GM12878 (cell line): ENCODE measurements around the gene TCF7L2. TPM values are rescaled to one million over a fixed set of nuclear protein-coding genes. Genes with fewer than 3 reads are reported as not detected.

Experiments
- ATAC-seq: fragments of 200-7000 bp; cut with Tn5 transposase; 3 replicates; pipeline ENCODE4 v1.9.1; 2020; ENCODE audit warnings: mild to moderate bottlenecking, moderate library complexity
- BruUV-seq: library from RNA; stranded (reverse); fragments of 400-500 nt; replicated peaks from 2 replicates; lab custom pipeline; 2021; lab: Mats Ljungman, UMichigan
- CTCF ChIA-PET: fragments of 300-600 bp; sonication (Branson Sonifier 250); formaldehyde crosslinking; extraction: SDS; loops from one replicate; lab custom pipeline; 2021; ENCODE audit warnings: inconsistent platforms; lab: Yijun Ruan, JAX
- POLR2A ChIA-PET: fragments of 350-600 bp; formaldehyde crosslinking; extraction: SDS; loops from one replicate; lab custom pipeline; 2021; ENCODE audit warnings: inconsistent platforms; lab: Charles Lee
- RAD21 ChIA-PET: fragments of 300-600 bp; sonication (Branson Sonifier 250); formaldehyde crosslinking; loops from one replicate; lab custom pipeline; 2023; ENCODE audit warnings: antibody characterized with exemption; ENCODE audit not compliant: unreplicated experiment; lab: Charles Lee
- SMC1A ChIA-PET: fragments of 300-600 bp; sonication (Branson Sonifier 250); formaldehyde crosslinking; loops from one replicate; lab custom pipeline; 2023; ENCODE audit not compliant: unreplicated experiment, uncharacterized antibody; lab: Charles Lee
- DNase-seq: peaks from one replicate; pipeline ENCODE4 v3.0.0-alpha.2; 2011; ENCODE audit warnings: low read depth, low spot score
- FAIRE-seq: peaks from 3 replicates; lab custom pipeline; 2011; peaks lifted over from hg19 to GRCh38; lab: Jason Lieb, UNC
- H2AFZ ChIP-seq: 2 replicates; pipeline ENCODE4 v1.6.0; 2011; ENCODE audit warnings: low read depth, low read length, control low read depth; ENCODE audit not compliant: control insufficient read depth
- H3K27ac ChIP-seq: 2 replicates; pipeline ENCODE4 v1.5.1; 2011; ENCODE audit warnings: control low read depth; ENCODE audit not compliant: control insufficient read depth, insufficient read depth
- H3K27me3 ChIP-seq, 2 experiments: replicated peaks in 1 of 2; 2 replicates each; pipeline versions ENCODE4 v1.6.0 to v1.6.1; 2011; ENCODE audit warnings: low read length in 1 of 2; ENCODE audit not compliant: control insufficient read depth in 2 of 2, insufficient read depth in 2 of 2
- H3K36me3 ChIP-seq, 2 experiments: 2 replicates each; pipeline ENCODE4 v1.5.1; 2011; ENCODE audit warnings: low read length in 1 of 2; ENCODE audit not compliant: control insufficient read depth in 2 of 2, insufficient read depth in 2 of 2
- H3K4me1 ChIP-seq: 2 replicates; pipeline ENCODE4 v1.6.1; 2011; ENCODE audit warnings: mild to moderate bottlenecking, low read length, moderate library complexity, mixed read lengths; ENCODE audit not compliant: control insufficient read depth, insufficient read depth
- H3K4me2 ChIP-seq: 2 replicates; pipeline ENCODE4 v1.6.0; 2011; ENCODE audit warnings: control low read depth; ENCODE audit not compliant: control insufficient read depth, insufficient read depth
- H3K4me3 ChIP-seq: fragments of 200-600 bp; sonication (generic); 2 replicates; pipeline ENCODE4 v1.5.1; 2016
- H3K79me2 ChIP-seq: 2 replicates; pipeline ENCODE4 v1.6.0; 2011; ENCODE audit warnings: low read length; ENCODE audit not compliant: control insufficient read depth, insufficient read depth
- H3K9ac ChIP-seq: 2 replicates; pipeline ENCODE4 v1.8.0; 2011; ENCODE audit warnings: low read length, control low read depth, mixed read lengths; ENCODE audit not compliant: control insufficient read depth, insufficient read depth
- H3K9me3 ChIP-seq: replicated peaks from 3 replicates; pipeline ENCODE4 v1.5.1; 2011; ENCODE audit warnings: mild to moderate bottlenecking, low read length; ENCODE audit not compliant: control insufficient read depth, insufficient read depth
- H4K20me1 ChIP-seq: 2 replicates; pipeline ENCODE4 v1.6.0; 2011; ENCODE audit not compliant: control insufficient read depth, insufficient read depth
- BRCA1 ChIP-seq: IDR thresholded peaks from 2 replicates; pipeline ENCODE4 v1.6.1; 2011; ENCODE audit warnings: low read depth, low read length, improper control_type of control experiment
- GABPA ChIP-seq: IDR thresholded peaks from 2 replicates; pipeline ENCODE4 v1.6.1; 2014; ENCODE audit warnings: antibody characterized with exemption, low read depth, mild to moderate bottlenecking, inconsistent platforms
- HCFC1 ChIP-seq: fragments of 150-350 bp; IDR thresholded peaks from 2 replicates; pipeline ENCODE4 v1.6.1; 2014; ENCODE audit warnings: low read length
- HDAC2 ChIP-seq: fragments of 200-600 bp; sonication (generic); IDR thresholded peaks from 2 replicates; pipeline ENCODE4 v1.6.1; 2017
- MXI1 ChIP-seq: fragments of 150-350 bp; IDR thresholded peaks from 2 replicates; pipeline ENCODE4 v1.6.1; 2011; ENCODE audit warnings: low read depth, mild to moderate bottlenecking, inconsistent platforms, low read length, improper control_type of control experiment
- NFXL1 ChIP-seq: fragments of 450-650 bp; IDR thresholded peaks from 2 replicates; pipeline ENCODE4 v1.6.1; 2017; ENCODE audit warnings: antibody characterized with exemption, mild to moderate bottlenecking, borderline replicate concordance
- SKIL ChIP-seq: fragments of 450-650 bp; IDR thresholded peaks from 2 replicates; pipeline ENCODE4 v1.6.1; 2017; ENCODE audit warnings: mild to moderate bottlenecking, low read depth, inconsistent platforms; ENCODE audit not compliant: poor library complexity, severe bottlenecking
- SMC3 ChIP-seq: IDR thresholded peaks from 2 replicates; pipeline ENCODE4 v1.6.1; 2011; ENCODE audit warnings: low read length, improper control_type of control experiment, borderline replicate concordance
- SREBF1 ChIP-seq: IDR thresholded peaks from 2 replicates; pipeline ENCODE4 v1.6.1; 2012; ENCODE audit warnings: mild to moderate bottlenecking, low read length
- SREBF2 ChIP-seq: IDR thresholded peaks from 2 replicates; pipeline ENCODE4 v1.6.1; 2012; ENCODE audit warnings: mild to moderate bottlenecking, low read length
- YBX1 ChIP-seq: fragments of 450-650 bp; IDR thresholded peaks from 2 replicates; pipeline ENCODE4 v1.6.1; 2016; ENCODE audit warnings: antibody characterized with exemption
- ZSCAN29 ChIP-seq: fragments of 450-650 bp; IDR thresholded peaks from 2 replicates; pipeline ENCODE4 v1.6.1; 2017; ENCODE audit warnings: mild to moderate bottlenecking, moderate library complexity
- WGBS: methylation state at CpG from one replicate; pipeline ENCODE4 v1.1.6; 2016; ENCODE audit warnings: low lambda C conversion rate; ENCODE audit not compliant: insufficient replicate concordance, insufficient coverage; ENCODE audit errors: missing lambda C conversion rate; 5-methylcytosine and 5-hydroxymethylcytosine counted together
- in situ Hi-C: fragments of 300-500 bp; cut with MboI; formaldehyde crosslinking; loops from 9 replicates; pipeline ENCODE4 v1.14.3; 2018; ENCODE audit warnings: mixed read lengths
- intact Hi-C: fragments of 100-400 bp; cut with micrococcal nuclease; formaldehyde crosslinking; loops from one replicate; pipeline ENCODE4 v1.14.2; 2022; ENCODE audit not compliant: unreplicated experiment
- polyA plus RNA-seq, 11 experiments: library from polyadenylated mRNA; depleted of rRNA in 4 of 11; unstranded in 6 of 11; stranded (reverse) in 5 of 11; fragments of >200 nt; fragmentation: Nextera tagmentation in 4 of 11; fragmentation: Illumina TruSeq in 1 of 11; extraction: Ambion mirVana in 4 of 11; extraction: Trizol in 1 of 11; gene quantifications; 1 replicate in 1 of 11; 2 replicates in 10 of 11; pipeline versions ENCODE4 v1.2.1 to v1.2.3, GENCODE V29; 2011 to 2016; ENCODE audit warnings: inconsistent platforms in 2 of 11, missing spikeins in 2 of 11, low read depth in 1 of 11
- total RNA-seq, 4 experiments: library from RNA; depleted of rRNA in 3 of 4; stranded (reverse); fragments of >200 nt in 3 of 4; fragmentation: Illumina TruSeq in 1 of 4; extraction: Trizol in 1 of 4; gene quantifications; 2 replicates each; pipeline versions ENCODE4 v1.2.1 to v1.2.3, GENCODE V29; 2013 to 2021
- TF ChIP-seq, protein P1 (sequence below): fragments of 450-650 bp; IDR thresholded peaks from 2 replicates; pipeline ENCODE4 v1.6.1; 2017; ENCODE audit warnings: antibody characterized with exemption, mild to moderate bottlenecking, moderate library complexity
- TF ChIP-seq, protein P2 (sequence below): fragments of 450-650 bp; formaldehyde crosslinking; IDR thresholded peaks from 2 replicates; pipeline ENCODE4 v1.4.0; 2020; ENCODE audit warnings: mild to moderate bottlenecking, moderate library complexity

TCF7L2 gene
- total and polyA plus RNA-seq, 10 of the 15 experiments (the other 5 are each of a cell fraction or from before 2014, with no cell fraction given), result 0.02 to 1.1 (median 0.35) TPM; not detected in 4

GRCh38 chr10:113176652-113177155 is 226.7 kb downstream of the TCF7L2 start (continued):
- TF ChIP-seq NFXL1, result no peak

DNA sequence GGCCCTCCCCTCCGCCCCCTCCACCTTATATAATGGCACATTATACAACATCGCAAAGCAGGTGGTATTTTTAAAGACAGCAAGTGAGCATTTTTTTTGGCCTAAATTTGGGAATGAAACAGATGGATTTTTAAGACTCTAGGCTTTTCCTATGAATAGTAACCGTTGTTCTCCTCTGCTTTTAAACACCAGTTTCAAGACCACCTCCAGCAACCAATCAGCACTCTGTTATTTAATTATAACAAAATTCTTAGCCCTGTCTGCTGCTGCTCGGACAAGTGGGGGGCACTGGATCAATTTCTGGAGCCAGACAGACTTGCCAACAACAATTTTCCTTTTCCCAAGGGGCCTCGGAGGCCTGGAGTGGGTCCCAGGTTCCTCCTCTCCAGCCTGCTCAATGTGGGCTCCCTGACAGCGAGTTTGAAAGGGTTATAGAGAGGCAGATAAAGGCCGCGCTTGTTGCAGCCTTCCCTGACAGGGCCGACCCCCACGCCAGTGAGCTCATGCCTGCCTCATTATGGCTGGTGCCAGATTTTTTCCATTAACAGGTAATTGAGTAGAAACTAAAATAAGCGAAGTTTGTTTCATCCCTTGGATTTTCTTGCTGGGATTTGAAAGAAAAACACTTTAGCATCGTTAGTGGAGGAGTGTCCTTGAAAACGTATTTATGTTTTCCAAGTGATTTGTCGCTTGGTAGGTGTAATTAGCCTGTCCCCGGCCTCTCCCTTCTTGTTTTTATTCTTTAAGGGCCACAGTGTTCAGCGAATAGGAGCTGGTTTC is 227.3 kb downstream of the TCF7L2 start:
- Histone ChIP-seq H3K4me1 (no peaks in the 10 kb centered on the region), H3K79me2 (no peaks in the 10 kb centered on the region), H3K9me3 (no peaks in the 10 kb centered on the region), H3K27ac (no peak overlapping the region), H3K4me3 (no peak overlapping the region), H3K4me2 (no peak overlapping the region), H3K9ac (no peak overlapping the region), H3K27me3 (no peaks in the 10 kb centered on the region; a peak in 1 of 4 replicates), H3K36me3 (no peaks in the 10 kb centered on the region), H4K20me1 (no peaks in the 10 kb centered on the region; the same call in 1 of the 2 replicates), H2AFZ (no peak overlapping the region)
- ChIA-PET CTCF (no interaction called here), POLR2A (no interaction called here), RAD21 (no interaction called here), SMC1A (no interaction called here)
- in situ Hi-C loops, result no loop called here
- WGBS, result 35% methylated on average over 16 of the region's 16 CpGs
- ATAC-seq (no peak), DNase-seq (no peak), FAIRE-seq (no peak)
- BruUV-seq, result no TSS peak
- intact Hi-C loops, result no loop called here
- TF ChIP-seq SMC3, result no peak
- TF ChIP-seq, protein P1, sequence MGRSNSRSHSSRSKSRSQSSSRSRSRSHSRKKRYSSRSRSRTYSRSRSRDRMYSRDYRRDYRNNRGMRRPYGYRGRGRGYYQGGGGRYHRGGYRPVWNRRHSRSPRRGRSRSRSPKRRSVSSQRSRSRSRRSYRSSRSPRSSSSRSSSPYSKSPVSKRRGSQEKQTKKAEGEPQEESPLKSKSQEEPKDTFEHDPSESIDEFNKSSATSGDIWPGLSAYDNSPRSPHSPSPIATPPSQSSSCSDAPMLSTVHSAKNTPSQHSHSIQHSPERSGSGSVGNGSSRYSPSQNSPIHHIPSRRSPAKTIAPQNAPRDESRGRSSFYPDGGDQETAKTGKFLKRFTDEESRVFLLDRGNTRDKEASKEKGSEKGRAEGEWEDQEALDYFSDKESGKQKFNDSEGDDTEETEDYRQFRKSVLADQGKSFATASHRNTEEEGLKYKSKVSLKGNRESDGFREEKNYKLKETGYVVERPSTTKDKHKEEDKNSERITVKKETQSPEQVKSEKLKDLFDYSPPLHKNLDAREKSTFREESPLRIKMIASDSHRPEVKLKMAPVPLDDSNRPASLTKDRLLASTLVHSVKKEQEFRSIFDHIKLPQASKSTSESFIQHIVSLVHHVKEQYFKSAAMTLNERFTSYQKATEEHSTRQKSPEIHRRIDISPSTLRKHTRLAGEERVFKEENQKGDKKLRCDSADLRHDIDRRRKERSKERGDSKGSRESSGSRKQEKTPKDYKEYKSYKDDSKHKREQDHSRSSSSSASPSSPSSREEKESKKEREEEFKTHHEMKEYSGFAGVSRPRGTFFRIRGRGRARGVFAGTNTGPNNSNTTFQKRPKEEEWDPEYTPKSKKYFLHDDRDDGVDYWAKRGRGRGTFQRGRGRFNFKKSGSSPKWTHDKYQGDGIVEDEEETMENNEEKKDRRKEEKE, result no peak
- TF ChIP-seq GABPA, result no peak
- TF ChIP-seq HDAC2, result no peak
- TF ChIP-seq SREBF1, result no peak
- TF ChIP-seq SREBF2, result no peak
- no peak for TF ChIP-seq YBX1
- no peak for TF ChIP-seq SKIL
- TF ChIP-seq ZSCAN29, result no peak
- no peak for TF ChIP-seq MXI1
- TF ChIP-seq HCFC1, result no peak
- TF ChIP-seq, protein P2, sequence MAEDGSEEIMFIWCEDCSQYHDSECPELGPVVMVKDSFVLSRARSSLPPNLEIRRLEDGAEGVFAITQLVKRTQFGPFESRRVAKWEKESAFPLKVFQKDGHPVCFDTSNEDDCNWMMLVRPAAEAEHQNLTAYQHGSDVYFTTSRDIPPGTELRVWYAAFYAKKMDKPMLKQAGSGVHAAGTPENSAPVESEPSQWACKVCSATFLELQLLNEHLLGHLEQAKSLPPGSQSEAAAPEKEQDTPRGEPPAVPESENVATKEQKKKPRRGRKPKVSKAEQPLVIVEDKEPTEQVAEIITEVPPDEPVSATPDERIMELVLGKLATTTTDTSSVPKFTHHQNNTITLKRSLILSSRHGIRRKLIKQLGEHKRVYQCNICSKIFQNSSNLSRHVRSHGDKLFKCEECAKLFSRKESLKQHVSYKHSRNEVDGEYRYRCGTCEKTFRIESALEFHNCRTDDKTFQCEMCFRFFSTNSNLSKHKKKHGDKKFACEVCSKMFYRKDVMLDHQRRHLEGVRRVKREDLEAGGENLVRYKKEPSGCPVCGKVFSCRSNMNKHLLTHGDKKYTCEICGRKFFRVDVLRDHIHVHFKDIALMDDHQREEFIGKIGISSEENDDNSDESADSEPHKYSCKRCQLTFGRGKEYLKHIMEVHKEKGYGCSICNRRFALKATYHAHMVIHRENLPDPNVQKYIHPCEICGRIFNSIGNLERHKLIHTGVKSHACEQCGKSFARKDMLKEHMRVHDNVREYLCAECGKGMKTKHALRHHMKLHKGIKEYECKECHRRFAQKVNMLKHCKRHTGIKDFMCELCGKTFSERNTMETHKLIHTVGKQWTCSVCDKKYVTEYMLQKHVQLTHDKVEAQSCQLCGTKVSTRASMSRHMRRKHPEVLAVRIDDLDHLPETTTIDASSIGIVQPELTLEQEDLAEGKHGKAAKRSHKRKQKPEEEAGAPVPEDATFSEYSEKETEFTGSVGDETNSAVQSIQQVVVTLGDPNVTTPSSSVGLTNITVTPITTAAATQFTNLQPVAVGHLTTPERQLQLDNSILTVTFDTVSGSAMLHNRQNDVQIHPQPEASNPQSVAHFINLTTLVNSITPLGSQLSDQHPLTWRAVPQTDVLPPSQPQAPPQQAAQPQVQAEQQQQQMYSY (CRISPR knock-in tag), result no peak
- TF ChIP-seq BRCA1, result no peak
